PFSK-1 (cell line): ENCODE results near the gene FAM228A.

Source experiments
- FOXP2 ChIP-seq: optimal IDR thresholded peaks from 2 replicates; pipeline ENCODE3; 2011; ENCODE audit warnings: borderline replicate concordance, control low read depth, inconsistent platforms; ENCODE audit not compliant: insufficient read depth; ENCODE audit errors: extremely low read length, extremely low read depth
- POLR2AphosphoS5 ChIP-seq: IDR thresholded peaks from 2 replicates; pipeline ENCODE4 v1.6.1; 2012; ENCODE audit warnings: low read depth, mild to moderate bottlenecking, control low read depth, low read length, moderate library complexity
- REST ChIP-seq, 2 experiments: IDR thresholded peaks; 2 replicates each; pipeline versions ENCODE4 v1.6.1 to v1.8.0; 2011 to 2012; ENCODE audit warnings: low read depth in 2 of 2, low read length in 2 of 2, control low read depth in 1 of 2, inconsistent platforms in 1 of 2, mild to moderate bottlenecking in 1 of 2, moderate library complexity in 1 of 2; ENCODE audit not compliant: insufficient read depth in 1 of 2
- SIN3A ChIP-seq: IDR thresholded peaks from 2 replicates; pipeline ENCODE4 v1.6.1; 2012; ENCODE audit warnings: mild to moderate bottlenecking, low read length, moderate library complexity, borderline replicate concordance; ENCODE audit not compliant: insufficient read depth
- TAF1 ChIP-seq: IDR thresholded peaks from 2 replicates; pipeline ENCODE4 v1.6.1; 2012; ENCODE audit warnings: low read length, control low read depth, borderline replicate concordance; ENCODE audit not compliant: insufficient read depth

FAM228A gene

GRCh38 chr2:24162494-24162893, 12.4 kb upstream of the FAM228A start:
- TF ChIP-seq REST (IDR thresholded peaks at IDR 0.05; ENCODE audit: insufficient read depth in 1 of 2, low read depth in 2 of 2, low read length in 2 of 2) = no peak
- no peak for TF ChIP-seq TAF1
- no peak for TF ChIP-seq FOXP2
- TF ChIP-seq SIN3A = no peak
- no peak for TF ChIP-seq POLR2AphosphoS5

GRCh38 chr2:24163186-24163585, 11.7 kb upstream of the FAM228A start:
- TF ChIP-seq TAF1 = no peak
- TF ChIP-seq SIN3A = no peak

- no peak for TF ChIP-seq REST (IDR thresholded peaks at IDR 0.05; ENCODE audit: insufficient read depth in 1 of 2, low read depth in 2 of 2, low read length in 2 of 2)
Observed at GRCh38 chr2:24163601-24164000, 11.3 kb upstream of the FAM228A start.

GRCh38 chr2:24164416-24164973, 10.4 kb upstream of the FAM228A start:
- no peak for TF ChIP-seq POLR2AphosphoS5
- TF ChIP-seq SIN3A = no peak
- TF ChIP-seq REST (IDR thresholded peaks at IDR 0.05; ENCODE audit: insufficient read depth in 1 of 2, low read depth in 2 of 2, low read length in 2 of 2) = no peak
- TF ChIP-seq FOXP2 = no peak
- TF ChIP-seq TAF1 = no peak

- TF ChIP-seq FOXP2 (no peak), SIN3A (no peak), TAF1 (no peak), REST (IDR thresholded peaks at IDR 0.05; ENCODE audit: insufficient read depth in 1 of 2, low read depth in 2 of 2, low read length in 2 of 2) (no peak), POLR2AphosphoS5 (no peak)
Observed at GRCh38 chr2:24169023-24169422, 5.8 kb upstream of the FAM228A start.
